PC-3 (cell line): ENCODE measurements around the gene TRIM68.

ENCODE experiments used
- CTCF ChIP-seq: fragments of 300-600 bp; sonication (generic); conservative IDR thresholded peaks from 2 replicates; pipeline ENCODE4 v1.5.1; 2017; ENCODE audit warnings: antibody characterized with exemption, low read depth, mild to moderate bottlenecking, low read length
- EZH2 ChIP-seq: fragments of 300-600 bp; sonication (generic); IDR thresholded peaks from one replicate; pipeline ENCODE4 v1.6.1; 2017; ENCODE audit warnings: antibody characterized with exemption, mild to moderate bottlenecking, low read length; ENCODE audit not compliant: unreplicated experiment
- EZH2phosphoT487 ChIP-seq: fragments of 300-600 bp; sonication (generic); IDR thresholded peaks from 2 replicates; pipeline ENCODE4 v1.6.1; 2018; ENCODE audit warnings: mild to moderate bottlenecking, antibody characterized with exemption, low read length, borderline replicate concordance

GRCh38 chr11:4611986-4612385, 4.0 kb upstream of the TRIM68 start:
- TF ChIP-seq CTCF (no peak), EZH2 (no peak), EZH2phosphoT487 (no peak)
